IMR-90 (cell line): ENCODE data around the gene ERBB4. TPM values are rescaled to one million over a fixed set of nuclear protein-coding genes. Genes with fewer than 3 reads are reported as not detected.

ENCODE experiments used
- ATAC-seq: fragments of 200-7000 bp; cut with Tn5 transposase; 2 replicates; pipeline ENCODE4 v1.9.1; 2020; ENCODE audit warnings: low read depth, mild to moderate bottlenecking, moderate library complexity
- BruUV-seq: library from RNA; stranded (reverse); fragments of 400-500 nt; replicated peaks from 2 replicates; lab custom pipeline; 2021; lab: Mats Ljungman, UMichigan
- CTCF ChIA-PET: fragments of 300-600 bp; formaldehyde crosslinking; extraction: SDS; loops from one replicate; lab custom pipeline; 2021; ENCODE audit warnings: antibody characterized with exemption; lab: Yijun Ruan, JAX
- POLR2A ChIA-PET: fragments of 300-600 bp; sonication (Branson Sonifier 250); formaldehyde crosslinking; loops from one replicate; lab custom pipeline; 2022; ENCODE audit warnings: antibody characterized with exemption; ENCODE audit not compliant: unreplicated experiment; lab: Charles Lee
- DNase-seq: peaks from one replicate; pipeline ENCODE4 v3.0.0; 2013
- H2AFZ ChIP-seq: replicated peaks from 2 replicates; pipeline ENCODE3; 2013; ENCODE audit warnings: low read length, mild to moderate bottlenecking; ENCODE audit not compliant: poor library complexity
- H2AK5ac ChIP-seq: 2 replicates; pipeline ENCODE4 v1.6.1; 2013; ENCODE audit warnings: low read depth, low read length, inconsistent platforms
- H2AK9ac ChIP-seq: replicated peaks from 2 replicates; pipeline ENCODE3; 2013; ENCODE audit warnings: mild to moderate bottlenecking, low read depth, low read length, moderate library complexity; ENCODE audit not compliant: poor library complexity
- H2BK120ac ChIP-seq: 2 replicates; pipeline ENCODE4 v1.6.1; 2013; ENCODE audit warnings: low read depth, low read length, inconsistent platforms
- H2BK15ac ChIP-seq: 3 replicates; pipeline ENCODE4 v1.6.1; 2013; ENCODE audit warnings: low read depth, low read length, inconsistent platforms
- H2BK20ac ChIP-seq: 2 replicates; pipeline ENCODE4 v1.6.1; 2013; ENCODE audit warnings: low read depth, mild to moderate bottlenecking, inconsistent platforms, low read length, moderate library complexity
- H2BK5ac ChIP-seq: 2 replicates; pipeline ENCODE4 v1.6.1; 2013; ENCODE audit warnings: mild to moderate bottlenecking, low read depth, low read length, inconsistent platforms; ENCODE audit not compliant: poor library complexity, severe bottlenecking
- H3K14ac ChIP-seq: replicated peaks from 2 replicates; pipeline ENCODE4 v1.6.1; 2013; ENCODE audit warnings: low read depth, low read length, inconsistent platforms
- H3K18ac ChIP-seq: 2 replicates; pipeline ENCODE4 v1.6.1; 2013; ENCODE audit warnings: low read depth, low read length, control low read depth
- H3K23ac ChIP-seq: 2 replicates; pipeline ENCODE4 v1.6.1; 2013; ENCODE audit warnings: low read depth, low read length, inconsistent platforms
- H3K27ac ChIP-seq: 2 replicates; pipeline ENCODE4 v1.5.1; 2013; ENCODE audit warnings: mild to moderate bottlenecking, control low read depth, low read length; ENCODE audit not compliant: insufficient read depth
- H3K27me3 ChIP-seq: 2 replicates; pipeline ENCODE4 v1.6.1; 2013; ENCODE audit warnings: low read length; ENCODE audit not compliant: control insufficient read depth, insufficient read depth
- H3K36me3 ChIP-seq: 2 replicates; pipeline ENCODE4 v1.6.1; 2013; ENCODE audit warnings: low read length, mixed read lengths; ENCODE audit not compliant: control insufficient read depth, insufficient read depth
- H3K4ac ChIP-seq: 2 replicates; pipeline ENCODE4 v1.6.1; 2013; ENCODE audit warnings: low read depth, low read length, inconsistent platforms
- H3K4me1 ChIP-seq: 2 replicates; pipeline ENCODE4 v1.6.1; 2013; ENCODE audit warnings: low read length, mixed read lengths; ENCODE audit not compliant: control insufficient read depth, insufficient read depth
- H3K4me2 ChIP-seq: 2 replicates; pipeline ENCODE4 v1.6.1; 2013; ENCODE audit warnings: low read depth, mild to moderate bottlenecking, control low read depth, low read length, moderate library complexity
- H3K4me3 ChIP-seq: 2 replicates; pipeline ENCODE4 v1.5.1; 2013; ENCODE audit warnings: low read depth, mild to moderate bottlenecking, control low read depth, low read length, moderate library complexity; ENCODE audit not compliant: insufficient read depth
- H3K56ac ChIP-seq: 2 replicates; pipeline ENCODE4 v1.6.1; 2013; ENCODE audit warnings: low read length, inconsistent platforms; ENCODE audit not compliant: insufficient read depth; ENCODE audit errors: extremely low read depth
- H3K79me1 ChIP-seq, 2 experiments: 2 replicates each; pipeline ENCODE4 v1.6.1; 2013; ENCODE audit warnings: low read length in 2 of 2, inconsistent platforms in 1 of 2, low read depth in 1 of 2
- H3K9ac ChIP-seq: 2 replicates; pipeline ENCODE4 v1.6.1; 2013; ENCODE audit warnings: low read depth, low read length, control low read depth
- H3K9me1 ChIP-seq: 2 replicates; pipeline ENCODE4 v1.6.1; 2013; ENCODE audit warnings: low read length, inconsistent platforms; ENCODE audit not compliant: insufficient read depth
- H3K9me3 ChIP-seq: 2 replicates; pipeline ENCODE4 v1.6.1; 2013; ENCODE audit warnings: low read length; ENCODE audit not compliant: control insufficient read depth, insufficient read depth
- H4K20me1 ChIP-seq: 2 replicates; pipeline ENCODE4 v1.6.1; 2013; ENCODE audit warnings: low read length, inconsistent platforms; ENCODE audit not compliant: insufficient read depth
- H4K5ac ChIP-seq: 2 replicates; pipeline ENCODE4 v1.6.1; 2013; ENCODE audit warnings: mild to moderate bottlenecking, low read depth, low read length, control low read depth
- H4K8ac ChIP-seq, 2 experiments: 2 replicates each; pipeline ENCODE4 v1.6.1; 2013; ENCODE audit warnings: low read depth in 2 of 2, low read length in 2 of 2, control low read depth in 1 of 2, inconsistent platforms in 1 of 2
- H4K91ac ChIP-seq: 2 replicates; pipeline ENCODE4 v1.6.1; 2013; ENCODE audit warnings: low read depth, low read length, inconsistent platforms; ENCODE audit not compliant: insufficient read depth
- BHLHE40 ChIP-seq: fragments of 150-350 bp; IDR thresholded peaks from 2 replicates; pipeline ENCODE4 v1.6.1; 2016; ENCODE audit warnings: mild to moderate bottlenecking, low read depth, low read length
- CEBPB ChIP-seq: IDR thresholded peaks from 2 replicates; pipeline ENCODE4 v1.6.1; 2012; ENCODE audit warnings: low read depth, low read length, improper control_type of control experiment
- CHD1 ChIP-seq: IDR thresholded peaks from 2 replicates; pipeline ENCODE4 v1.6.1; 2012; ENCODE audit warnings: low read depth, low read length, improper control_type of control experiment
- ELK1 ChIP-seq: fragments of 150-350 bp; IDR thresholded peaks from 2 replicates; pipeline ENCODE4 v1.6.1; 2016; ENCODE audit warnings: low read depth, mild to moderate bottlenecking, low read length, moderate library complexity, borderline replicate concordance
- FOS ChIP-seq: fragments of 150-350 bp; IDR thresholded peaks from 2 replicates; pipeline ENCODE4 v1.6.1; 2016; ENCODE audit warnings: low read depth, low read length
- MAFK ChIP-seq: IDR thresholded peaks from 2 replicates; pipeline ENCODE4 v1.6.1; 2012; ENCODE audit warnings: low read depth, low read length, improper control_type of control experiment
- MAZ ChIP-seq: IDR thresholded peaks from 2 replicates; pipeline ENCODE4 v1.6.1; 2012; ENCODE audit warnings: low read depth, mild to moderate bottlenecking, low read length, improper control_type of control experiment, moderate library complexity, borderline replicate concordance
- POLR2A ChIP-seq: IDR thresholded peaks from 2 replicates; pipeline ENCODE4 v1.6.1; 2012; ENCODE audit warnings: mild to moderate bottlenecking, low read depth, low read length
- RCOR1 ChIP-seq: IDR thresholded peaks from 2 replicates; pipeline ENCODE4 v1.6.1; 2012; ENCODE audit warnings: mild to moderate bottlenecking, low read length, improper control_type of control experiment; ENCODE audit not compliant: insufficient replicate concordance
- RFX5 ChIP-seq: IDR thresholded peaks from 2 replicates; pipeline ENCODE4 v1.8.0; 2012; ENCODE audit warnings: low read depth, mild to moderate bottlenecking, low read length, moderate library complexity
- WGBS, 2 experiments: methylation state at CpG; one replicate each; pipeline versions ENCODE4 v1.1.5 to v1.1.7; 2013; ENCODE audit warnings: missing lambda C conversion rate in 2 of 2; ENCODE audit not compliant: insufficient read length in 1 of 2; ENCODE audit errors: extremely low coverage in 2 of 2; 5-methylcytosine and 5-hydroxymethylcytosine counted together
- dilution Hi-C: fragments of 300-500 bp; cut with HindIII; formaldehyde crosslinking; loops from one replicate; pipeline ENCODE4 v1.14.3; 2018; ENCODE audit warnings: low sequenced_read_pairs; ENCODE audit not compliant: unreplicated experiment
- in situ Hi-C: fragments of 300-500 bp; cut with MboI; formaldehyde crosslinking; loops from 3 replicates; pipeline ENCODE4 v1.14.3; 2019; ENCODE audit warnings: low sequenced_read_pairs, inconsistent platforms, mixed read lengths
- intact Hi-C: fragments of 100-400 bp; cut with micrococcal nuclease; formaldehyde crosslinking; loops from 2 replicates; pipeline ENCODE4 v1.10.0; 2022
- polyA plus RNA-seq, 3 experiments: library from polyadenylated mRNA; depleted of rRNA; stranded (reverse); fragments of >200 nt; gene quantifications; 2 replicates each; pipeline ENCODE4 v1.2.3, GENCODE V29; 2012; ENCODE audit warnings: low replicate concordance in 1 of 3
- total RNA-seq: library from RNA; depleted of rRNA; stranded (reverse); fragments of >200 nt; gene quantifications from 2 replicates; pipeline ENCODE4 v1.2.3, GENCODE V29; 2012

Gene ERBB4
- total and polyA plus RNA-seq, 2 of the 4 experiments (the other 2 are of a cell fraction), result not detected

GRCh38 chr2:211930331-211930730 lies 608.3 kb downstream of the ERBB4 start:
- Histone ChIP-seq H3K9me1 (no peaks in the 10 kb centered on the region), H3K14ac (no peak overlapping the region), H2AK9ac (no peak overlapping the region), H2BK120ac (no peak overlapping the region), H2BK5ac (no peak overlapping the region), H3K23ac (no peak overlapping the region), H3K36me3 (no peaks in the 10 kb centered on the region), H3K27ac (no peak overlapping the region), H3K4ac (no peak overlapping the region), H3K18ac (no peak overlapping the region), H3K4me3 (no peak overlapping the region), H4K91ac (no peak overlapping the region), H4K8ac (no peak overlapping the region), H4K5ac (no peak overlapping the region), H2BK15ac (no peak overlapping the region), H3K9me3 (no peaks in the 10 kb centered on the region), H2AK5ac (no peak overlapping the region), H2BK20ac (no peak overlapping the region), H3K79me1 (no peaks in the 10 kb centered on the region), H3K9ac (no peak overlapping the region), H3K4me1 (no peaks in the 10 kb centered on the region), H3K27me3 (no peaks in the 10 kb centered on the region; the same call in 1 of the 2 replicates), H2AFZ (no peak overlapping the region), H4K20me1 (no peaks in the 10 kb centered on the region), H3K56ac (no peak overlapping the region), H3K4me2 (no peak overlapping the region)
- DNase-seq (no peak), ATAC-seq (no peak)
- intact Hi-C loops (no loop called here), dilution Hi-C loops (no loop called here), in situ Hi-C loops (no loop called here)
- ChIA-PET CTCF (no interaction called here), POLR2A (no interaction called here)
- WGBS, 2 experiments, result no CpG with 5 or more reads among the region's 4 CpGs
- TF ChIP-seq RFX5 (no peak), ELK1 (no peak), CEBPB (no peak), FOS (no peak), BHLHE40 (no peak), CHD1 (no peak), RCOR1 (no peak), MAZ (no peak), POLR2A (no peak), MAFK (no peak)
- no TSS peak for BruUV-seq
